ENCODE results near the gene GPR183. TPM values are rescaled to one million over a fixed set of nuclear protein-coding genes. Genes with fewer than 3 reads are reported as not detected.

Gene GPR183
- total RNA-seq, 1 donor from 2014 or later: not detected

GRCh38 chr13:99294958-99295357 lies 12.2 kb downstream of the GPR183 start:
- H3K27me3 Mint-ChIP-seq: no peaks in the 10 kb centered on the region
- no peaks in the 10 kb centered on the region for H3K4me1 Mint-ChIP-seq (ENCODE audit: low read depth)
- no peak for DNase-seq (ENCODE audit: low spot score, unreplicated experiment)
- no peaks in the 10 kb centered on the region for H3K9me3 Mint-ChIP-seq (ENCODE audit: low read depth)
- H3K36me3 Mint-ChIP-seq (ENCODE audit: insufficient read depth): peaks cover 1% of the 10 kb centered on the region
- H3K27ac Mint-ChIP-seq: no peak overlapping the region
- no peak overlapping the region for H3K4me3 Mint-ChIP-seq (ENCODE audit: low read depth)
- no peak for TF ChIP-seq CTCF (IDR thresholded peaks at IDR 0.05; ENCODE audit: unreplicated experiment)

- H3K36me3 Mint-ChIP-seq (ENCODE audit: insufficient read depth): peaks cover 3% of the 10 kb centered on the region
- DNase-seq (ENCODE audit: low spot score, unreplicated experiment): no peak
- no peak for TF ChIP-seq CTCF (IDR thresholded peaks at IDR 0.05; ENCODE audit: unreplicated experiment)
Measured at GRCh38 chr13:99294198-99294597, 13.0 kb downstream of the GPR183 start.

DNA sequence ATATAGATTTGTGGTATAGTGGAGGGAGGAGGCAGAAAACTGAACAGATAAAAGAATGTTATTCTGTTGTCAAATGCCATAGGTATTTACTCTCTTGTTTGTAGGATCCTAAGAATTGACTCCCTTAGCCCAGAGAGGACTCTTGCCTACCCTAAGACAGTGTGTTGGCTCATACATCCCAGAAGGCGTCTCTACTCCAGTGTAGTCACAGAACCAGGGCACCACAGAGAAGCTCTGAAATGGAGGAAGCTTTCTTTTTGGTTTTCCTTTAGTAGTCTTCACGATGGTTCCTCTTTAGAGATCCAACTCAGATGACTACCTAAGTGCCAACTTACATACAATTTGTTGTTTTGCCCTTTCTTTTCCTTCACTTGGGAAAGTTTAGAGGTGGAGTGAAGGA lies 14.0 kb downstream of the GPR183 start:
- peaks cover 5% of the 10 kb centered on the region for H3K36me3 Mint-ChIP-seq (ENCODE audit: insufficient read depth)
- no peaks in the 10 kb centered on the region for H3K9me3 Mint-ChIP-seq (ENCODE audit: low read depth)
- H3K27me3 Mint-ChIP-seq: no peaks in the 10 kb centered on the region
- no peak overlapping the region for H3K4me3 Mint-ChIP-seq (ENCODE audit: low read depth)
- no peaks in the 10 kb centered on the region for H3K4me1 Mint-ChIP-seq (ENCODE audit: low read depth)
- no peak for TF ChIP-seq CTCF (IDR thresholded peaks at IDR 0.05; ENCODE audit: unreplicated experiment)
- no peak overlapping the region for H3K27ac Mint-ChIP-seq
- DNase-seq (ENCODE audit: low spot score, unreplicated experiment): no peak

More at GRCh38 chr13:99294198-99294597, 13.0 kb downstream of the GPR183 start:
- Mint-ChIP-seq H3K27me3 (no peaks in the 10 kb centered on the region), H3K9me3 (ENCODE audit: low read depth) (no peaks in the 10 kb centered on the region), H3K27ac (no peak overlapping the region), H3K4me1 (ENCODE audit: low read depth) (no peaks in the 10 kb centered on the region), H3K4me3 (ENCODE audit: low read depth) (no peak overlapping the region)

DNA sequence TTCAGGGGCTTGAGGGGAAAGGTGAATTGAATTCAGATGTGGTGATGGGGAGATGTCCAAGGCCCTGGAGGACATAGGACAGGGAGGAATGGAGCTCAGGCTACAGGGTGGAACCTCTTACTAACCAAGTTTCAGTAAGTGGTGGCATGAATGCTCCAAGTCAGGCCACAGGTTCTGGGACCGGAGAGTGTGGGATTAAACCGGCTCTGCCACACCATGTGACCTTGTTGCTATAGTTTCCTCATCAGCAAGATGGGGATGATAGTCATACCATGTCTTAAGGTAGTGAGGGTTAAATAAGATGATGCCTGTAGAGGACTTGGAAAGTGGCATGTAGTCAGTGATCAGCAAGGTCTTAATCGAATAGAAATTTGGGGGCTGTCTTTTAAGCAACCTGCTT lies 16.3 kb downstream of the GPR183 start:
- TF ChIP-seq CTCF (IDR thresholded peaks at IDR 0.05; ENCODE audit: unreplicated experiment): no peak
- H3K27me3 Mint-ChIP-seq: no peaks in the 10 kb centered on the region
- H3K9me3 Mint-ChIP-seq (ENCODE audit: low read depth): no peaks in the 10 kb centered on the region
- H3K4me3 Mint-ChIP-seq (ENCODE audit: low read depth): no peak overlapping the region
- peaks cover 7% of the 10 kb centered on the region for H3K36me3 Mint-ChIP-seq (ENCODE audit: insufficient read depth)
- no peak for DNase-seq (ENCODE audit: low spot score, unreplicated experiment)
- H3K27ac Mint-ChIP-seq: peak overlapping the region; percentile 2
- no peaks in the 10 kb centered on the region for H3K4me1 Mint-ChIP-seq (ENCODE audit: low read depth)

DNA sequence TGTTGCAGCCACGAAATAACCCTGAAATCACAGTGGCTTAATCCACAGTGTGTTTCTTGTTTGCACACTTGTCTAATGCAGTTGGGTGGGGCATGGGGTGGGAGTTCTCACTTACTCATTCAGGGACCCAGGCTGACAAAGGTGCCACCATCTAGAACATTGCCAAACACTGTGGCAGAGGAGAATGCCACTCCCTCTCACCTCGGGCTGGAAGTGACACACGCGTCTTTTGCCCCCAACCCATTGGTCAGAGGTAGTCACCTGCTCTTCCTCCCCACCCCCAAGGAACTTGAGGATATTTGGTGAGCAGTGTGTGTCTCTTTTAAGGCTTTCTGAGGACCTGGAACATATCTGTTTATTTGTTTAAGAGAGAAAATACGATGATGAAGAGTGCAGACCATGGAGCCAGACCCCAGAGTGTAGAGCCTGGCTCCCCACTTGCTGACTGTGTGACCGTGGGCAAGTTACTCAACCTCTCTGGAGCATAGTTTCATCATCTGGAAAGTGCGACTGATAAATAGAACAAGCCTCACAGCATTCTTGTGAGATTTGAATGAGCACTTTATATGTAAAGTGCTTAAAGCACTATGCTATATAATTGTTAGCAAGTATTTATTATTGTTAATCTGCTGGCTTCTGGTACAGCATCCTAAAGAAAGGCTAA lies 17.4 kb downstream of the GPR183 start:
- TF ChIP-seq CTCF (IDR thresholded peaks at IDR 0.05; ENCODE audit: unreplicated experiment): no peak
- Mint-ChIP-seq H3K27ac (no peak overlapping the region), H3K27me3 (no peaks in the 10 kb centered on the region), H3K4me1 (ENCODE audit: low read depth) (no peaks in the 10 kb centered on the region), H3K9me3 (ENCODE audit: low read depth) (no peaks in the 10 kb centered on the region), H3K36me3 (ENCODE audit: insufficient read depth) (peaks cover 7% of the 10 kb centered on the region), H3K4me3 (ENCODE audit: low read depth) (no peak overlapping the region)
- DNase-seq (ENCODE audit: low spot score, unreplicated experiment): no peak

All from progenitor cell of endocrine pancreas (in vitro differentiated cells).